SK-N-SH treated with all-trans-retinoic acid at 6 μM for 48 hours (cell line): ENCODE data around the gene GCNA.

ENCODE experiments used
- ATAC-seq: fragments of 200-7000 bp; cut with Tn5 transposase; 3 replicates; pipeline ENCODE4 v1.9.1; 2020; ENCODE audit warnings: mild to moderate bottlenecking, moderate library complexity
- ARNTL ChIP-seq: fragments of 450-650 bp; formaldehyde crosslinking; IDR thresholded peaks from 2 replicates; pipeline ENCODE4 v1.5.0; 2020; ENCODE audit warnings: low read depth, mild to moderate bottlenecking, moderate library complexity, borderline replicate concordance
- BACH2 ChIP-seq: fragments of 250-450 bp; sonication (Bioruptor Pico); IDR thresholded peaks from 2 replicates; pipeline ENCODE4 v1.9.0; 2021; ENCODE audit warnings: mild to moderate bottlenecking, borderline replicate concordance
- CSDC2 ChIP-seq: fragments of 250-450 bp; sonication (Bioruptor Pico); IDR thresholded peaks from 2 replicates; pipeline ENCODE4 v1.5.0; 2020; ENCODE audit warnings: mild to moderate bottlenecking, moderate library complexity
- ESRRG ChIP-seq: fragments of 250-450 bp; sonication (Bioruptor Pico); IDR thresholded peaks from 2 replicates; pipeline ENCODE4 v1.6.1; 2021; ENCODE audit warnings: mild to moderate bottlenecking
- GLIS3 ChIP-seq: fragments of 250-450 bp; sonication (Bioruptor Pico); IDR thresholded peaks from 2 replicates; pipeline ENCODE4 v1.5.0; 2020; ENCODE audit warnings: mild to moderate bottlenecking, moderate library complexity
- ISL1 ChIP-seq: fragments of 250-450 bp; sonication (Bioruptor Pico); IDR thresholded peaks from 2 replicates; pipeline ENCODE4 v2.1.2; 2022; ENCODE audit warnings: mild to moderate bottlenecking, moderate library complexity
- OSR1 ChIP-seq: fragments of 250-450 bp; sonication (Bioruptor Pico); IDR thresholded peaks from 2 replicates; pipeline ENCODE4 v1.8.0; 2022; ENCODE audit warnings: moderate library complexity, mild to moderate bottlenecking, inconsistent platforms
- PPARA ChIP-seq: fragments of 250-450 bp; sonication (Bioruptor Pico); IDR thresholded peaks from 2 replicates; pipeline ENCODE4 v1.5.0; 2020; ENCODE audit warnings: mild to moderate bottlenecking, borderline replicate concordance
- RARB ChIP-seq: fragments of 250-450 bp; sonication (Bioruptor Pico); IDR thresholded peaks from 2 replicates; pipeline ENCODE4 v1.8.0; 2021; ENCODE audit warnings: mild to moderate bottlenecking, moderate library complexity
- TCF4 ChIP-seq: fragments of 250-450 bp; sonication (Bioruptor Pico); IDR thresholded peaks from 2 replicates; pipeline ENCODE4 v1.8.0; 2021; ENCODE audit warnings: mild to moderate bottlenecking, moderate library complexity, borderline replicate concordance
- TOX ChIP-seq: fragments of 250-450 bp; sonication (Bioruptor Pico); IDR thresholded peaks from 2 replicates; pipeline ENCODE4 v1.8.0; 2021; ENCODE audit warnings: mild to moderate bottlenecking, moderate library complexity, borderline replicate concordance
- ZC3H10 ChIP-seq: fragments of 250-450 bp; sonication (Bioruptor Pico); IDR thresholded peaks from 2 replicates; pipeline ENCODE4 v1.5.1; 2021; ENCODE audit warnings: mild to moderate bottlenecking, moderate library complexity
- ZFP3 ChIP-seq: fragments of 250-450 bp; sonication (Bioruptor Pico); IDR thresholded peaks from 2 replicates; pipeline ENCODE4 v1.5.0; 2020; ENCODE audit warnings: mild to moderate bottlenecking, moderate library complexity
- ZFP30 ChIP-seq: fragments of 450-650 bp; formaldehyde crosslinking; IDR thresholded peaks from 2 replicates; pipeline ENCODE4 v1.5.0; 2022; ENCODE audit warnings: mild to moderate bottlenecking, moderate library complexity
- ZNF565 ChIP-seq: fragments of 450-650 bp; formaldehyde crosslinking; conservative IDR thresholded peaks from 2 replicates; pipeline ENCODE4 v1.5.0; 2020; ENCODE audit warnings: low read depth, mild to moderate bottlenecking, moderate library complexity
- ZNF70 ChIP-seq: fragments of 450-650 bp; formaldehyde crosslinking; IDR thresholded peaks from 2 replicates; pipeline ENCODE4 v1.5.0; 2020; ENCODE audit warnings: mild to moderate bottlenecking, moderate library complexity
- ZNF8 ChIP-seq: fragments of 450-650 bp; formaldehyde crosslinking; IDR thresholded peaks from 2 replicates; pipeline ENCODE4 v1.5.0; 2020; ENCODE audit warnings: mild to moderate bottlenecking, moderate library complexity
- TF ChIP-seq, protein P1 (sequence below): fragments of 250-450 bp; sonication (Bioruptor Pico); IDR thresholded peaks from 2 replicates; pipeline ENCODE4 v1.8.0; 2021; ENCODE audit warnings: low read depth, mild to moderate bottlenecking, moderate library complexity, borderline replicate concordance
- TF ChIP-seq, protein P2 (sequence below): fragments of 250-450 bp; sonication (Bioruptor Pico); IDR thresholded peaks from 2 replicates; pipeline ENCODE4 v1.5.1; 2020; ENCODE audit warnings: low read depth, mild to moderate bottlenecking, moderate library complexity
- TF ChIP-seq, protein P3 (sequence below): fragments of 250-450 bp; sonication (Bioruptor Pico); IDR thresholded peaks from 2 replicates; pipeline ENCODE4 v1.5.1; 2021; ENCODE audit warnings: mild to moderate bottlenecking, moderate library complexity
- TF ChIP-seq, protein P4 (sequence below): fragments of 250-450 bp; sonication (Bioruptor Pico); IDR thresholded peaks from 2 replicates; pipeline ENCODE4 v1.8.0; 2020; ENCODE audit warnings: mild to moderate bottlenecking, moderate library complexity, borderline replicate concordance

The GCNA gene

DNA sequence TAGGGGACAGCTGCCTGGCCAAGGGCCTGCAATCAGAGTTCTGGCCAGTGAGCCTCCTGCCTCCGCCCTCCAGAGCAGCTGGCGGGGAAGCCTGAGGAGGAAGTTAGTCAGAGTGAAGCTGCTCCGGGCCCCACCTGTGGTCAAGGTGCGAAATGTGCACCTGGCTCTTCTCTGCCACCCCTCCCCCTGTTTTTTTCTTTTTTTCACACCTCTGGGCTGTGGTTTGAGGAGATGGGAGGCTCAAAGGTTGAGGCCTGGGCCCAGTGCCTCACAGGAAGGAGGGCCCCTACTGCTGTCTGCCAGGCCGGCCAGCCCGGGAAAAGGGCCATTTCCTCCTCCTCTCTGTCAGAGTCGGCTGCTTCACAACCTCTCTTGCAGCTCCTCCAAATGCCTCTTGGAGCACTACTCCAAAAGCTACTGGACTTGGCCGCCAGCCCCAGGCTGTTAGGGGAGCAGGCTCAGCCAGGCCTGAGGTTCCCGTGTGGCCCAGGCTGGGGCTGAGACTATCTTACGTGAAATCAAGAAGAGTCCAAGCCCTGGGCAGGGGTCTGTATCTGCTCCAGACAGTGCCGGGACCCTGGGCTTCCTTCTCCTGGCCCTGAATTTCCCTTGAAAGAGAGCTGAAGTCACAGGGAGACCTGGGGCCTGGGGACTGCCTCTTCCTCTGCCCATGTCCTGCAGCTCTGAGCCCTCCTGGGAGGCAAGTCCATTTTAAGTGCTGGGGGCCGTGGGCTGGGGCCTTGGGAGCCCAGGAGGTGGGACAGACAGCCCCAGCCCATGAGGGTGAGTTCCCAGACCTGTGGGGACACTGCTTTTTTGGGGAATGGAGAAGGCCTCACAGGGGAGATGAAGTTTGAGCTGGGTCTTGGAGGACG lies 44.6 kb downstream of the GCNA start:
- peak; percentile 94 for ATAC-seq
- TF ChIP-seq GLIS3 (CRISPR knock-in tag) (no peak), RARB (CRISPR knock-in tag) (no peak), ESRRG (CRISPR knock-in tag) (no peak)

DNA sequence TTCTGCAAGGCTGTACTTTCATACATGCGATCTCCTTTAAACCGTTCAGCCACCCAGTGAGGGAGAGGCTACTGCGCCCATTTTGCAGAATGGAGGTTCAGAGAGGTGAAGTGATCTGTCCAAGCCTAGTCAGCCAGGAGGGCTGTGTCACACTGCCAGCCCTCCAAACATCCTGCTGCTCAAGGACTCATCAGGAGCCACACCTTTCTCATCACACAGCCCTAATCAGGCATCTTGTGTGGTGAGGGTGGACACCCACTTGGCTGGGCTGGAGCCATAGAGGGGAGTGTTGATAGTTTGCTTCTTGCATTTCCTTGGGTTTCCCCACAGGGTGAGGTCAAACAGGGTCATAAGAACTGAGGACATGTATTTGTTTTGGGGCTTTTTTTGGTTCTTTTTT lies 45.5 kb downstream of the GCNA start:
- TF ChIP-seq, protein P1, sequence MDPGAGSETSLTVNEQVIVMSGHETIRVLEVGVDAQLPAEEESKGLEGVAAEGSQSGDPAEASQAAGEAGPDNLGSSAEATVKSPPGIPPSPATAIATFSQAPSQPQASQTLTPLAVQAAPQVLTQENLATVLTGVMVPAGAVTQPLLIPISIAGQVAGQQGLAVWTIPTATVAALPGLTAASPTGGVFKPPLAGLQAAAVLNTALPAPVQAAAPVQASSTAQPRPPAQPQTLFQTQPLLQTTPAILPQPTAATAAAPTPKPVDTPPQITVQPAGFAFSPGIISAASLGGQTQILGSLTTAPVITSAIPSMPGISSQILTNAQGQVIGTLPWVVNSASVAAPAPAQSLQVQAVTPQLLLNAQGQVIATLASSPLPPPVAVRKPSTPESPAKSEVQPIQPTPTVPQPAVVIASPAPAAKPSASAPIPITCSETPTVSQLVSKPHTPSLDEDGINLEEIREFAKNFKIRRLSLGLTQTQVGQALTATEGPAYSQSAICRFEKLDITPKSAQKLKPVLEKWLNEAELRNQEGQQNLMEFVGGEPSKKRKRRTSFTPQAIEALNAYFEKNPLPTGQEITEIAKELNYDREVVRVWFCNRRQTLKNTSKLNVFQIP = no peak
- TF ChIP-seq RARB (CRISPR knock-in tag) (no peak), ZNF70 (CRISPR knock-in tag) (no peak), ZNF8 (CRISPR knock-in tag) (no peak)
- ATAC-seq = no peak

DNA sequence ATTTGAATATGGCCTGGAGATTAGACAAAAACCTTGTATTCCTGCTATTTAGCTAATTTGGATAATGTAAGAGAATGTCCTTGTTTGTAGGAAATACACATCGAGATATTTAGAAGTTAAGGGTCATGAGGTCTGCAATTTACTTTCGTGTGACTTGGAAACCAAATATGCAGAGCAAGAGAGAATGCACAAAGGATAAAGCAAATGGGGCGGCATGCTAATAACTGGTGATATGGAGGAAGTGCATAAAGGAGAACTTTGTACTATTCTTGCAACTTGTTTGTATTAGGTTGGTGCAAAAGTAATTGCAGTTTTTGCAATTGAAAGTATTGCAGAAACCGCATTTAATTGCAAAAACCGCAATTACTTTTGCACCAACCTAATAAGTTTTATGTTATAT lies 47.2 kb downstream of the GCNA start:
- ATAC-seq = no peak
- TF ChIP-seq ARNTL = no peak
- no peak for TF ChIP-seq ESRRG (CRISPR knock-in tag)
- TF ChIP-seq, protein P2, sequence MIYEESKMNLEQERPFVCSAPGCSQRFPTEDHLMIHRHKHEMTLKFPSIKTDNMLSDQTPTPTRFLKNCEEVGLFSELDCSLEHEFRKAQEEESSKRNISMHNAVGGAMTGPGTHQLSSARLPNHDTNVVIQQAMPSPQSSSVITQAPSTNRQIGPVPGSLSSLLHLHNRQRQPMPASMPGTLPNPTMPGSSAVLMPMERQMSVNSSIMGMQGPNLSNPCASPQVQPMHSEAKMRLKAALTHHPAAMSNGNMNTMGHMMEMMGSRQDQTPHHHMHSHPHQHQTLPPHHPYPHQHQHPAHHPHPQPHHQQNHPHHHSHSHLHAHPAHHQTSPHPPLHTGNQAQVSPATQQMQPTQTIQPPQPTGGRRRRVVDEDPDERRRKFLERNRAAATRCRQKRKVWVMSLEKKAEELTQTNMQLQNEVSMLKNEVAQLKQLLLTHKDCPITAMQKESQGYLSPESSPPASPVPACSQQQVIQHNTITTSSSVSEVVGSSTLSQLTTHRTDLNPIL = no peak
- TF ChIP-seq GLIS3 (CRISPR knock-in tag) = no peak
- TF ChIP-seq ZFP30 (CRISPR knock-in tag) = no peak
- no peak for TF ChIP-seq BACH2 (CRISPR knock-in tag)
- no peak for TF ChIP-seq ZC3H10 (CRISPR knock-in tag)
- TF ChIP-seq TOX (CRISPR knock-in tag) = no peak
- TF ChIP-seq PPARA (CRISPR knock-in tag) = no peak
- TF ChIP-seq CSDC2 (CRISPR knock-in tag) = no peak
- no peak for TF ChIP-seq ZFP3
- TF ChIP-seq ZNF70 (CRISPR knock-in tag) = no peak
- TF ChIP-seq ZNF8 (CRISPR knock-in tag) = no peak

DNA sequence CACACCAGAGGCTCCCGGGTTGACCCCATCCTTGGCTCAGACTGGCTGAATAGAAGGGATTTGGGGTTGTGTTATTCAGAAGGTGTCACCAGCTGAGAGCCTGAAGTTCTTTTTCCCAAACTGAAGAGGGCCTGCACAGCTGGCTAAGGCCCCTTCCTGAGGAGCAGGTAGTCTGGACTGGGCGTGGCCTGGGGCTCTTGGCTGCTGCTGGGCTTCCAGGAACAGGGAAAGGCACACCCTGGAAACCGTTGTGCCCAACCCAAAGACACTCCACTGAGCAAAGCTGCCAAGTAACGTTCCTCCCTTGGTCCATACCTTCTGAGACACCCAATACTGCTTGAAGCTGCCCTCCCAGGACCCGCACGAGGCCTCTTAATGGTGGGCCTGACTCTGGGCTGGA lies 48.3 kb downstream of the GCNA start:
- ATAC-seq = no peak
- no peak for TF ChIP-seq GLIS3 (CRISPR knock-in tag)
- no peak for TF ChIP-seq ZFP3
- TF ChIP-seq, protein P1 = no peak
- no peak for TF ChIP-seq CSDC2 (CRISPR knock-in tag)
- TF ChIP-seq, protein P2 = no peak
- TF ChIP-seq BACH2 (CRISPR knock-in tag) = no peak
- TF ChIP-seq TCF4 (CRISPR knock-in tag) = no peak
- TF ChIP-seq ARNTL = no peak
- no peak for TF ChIP-seq RARB (CRISPR knock-in tag)
- TF ChIP-seq, protein P3, sequence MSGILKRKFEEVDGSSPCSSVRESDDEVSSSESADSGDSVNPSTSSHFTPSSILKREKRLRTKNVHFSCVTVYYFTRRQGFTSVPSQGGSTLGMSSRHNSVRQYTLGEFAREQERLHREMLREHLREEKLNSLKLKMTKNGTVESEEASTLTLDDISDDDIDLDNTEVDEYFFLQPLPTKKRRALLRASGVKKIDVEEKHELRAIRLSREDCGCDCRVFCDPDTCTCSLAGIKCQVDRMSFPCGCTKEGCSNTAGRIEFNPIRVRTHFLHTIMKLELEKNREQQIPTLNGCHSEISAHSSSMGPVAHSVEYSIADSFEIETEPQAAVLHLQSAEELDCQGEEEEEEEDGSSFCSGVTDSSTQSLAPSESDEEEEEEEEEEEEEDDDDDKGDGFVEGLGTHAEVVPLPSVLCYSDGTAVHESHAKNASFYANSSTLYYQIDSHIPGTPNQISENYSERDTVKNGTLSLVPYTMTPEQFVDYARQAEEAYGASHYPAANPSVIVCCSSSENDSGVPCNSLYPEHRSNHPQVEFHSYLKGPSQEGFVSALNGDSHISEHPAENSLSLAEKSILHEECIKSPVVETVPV (CRISPR knock-in tag) = no peak
- TF ChIP-seq ISL1 (CRISPR knock-in tag) = no peak
- TF ChIP-seq ZFP30 (CRISPR knock-in tag) = no peak
- TF ChIP-seq ZC3H10 (CRISPR knock-in tag) = no peak
- no peak for TF ChIP-seq ZNF565 (CRISPR knock-in tag)
- TF ChIP-seq, protein P4, sequence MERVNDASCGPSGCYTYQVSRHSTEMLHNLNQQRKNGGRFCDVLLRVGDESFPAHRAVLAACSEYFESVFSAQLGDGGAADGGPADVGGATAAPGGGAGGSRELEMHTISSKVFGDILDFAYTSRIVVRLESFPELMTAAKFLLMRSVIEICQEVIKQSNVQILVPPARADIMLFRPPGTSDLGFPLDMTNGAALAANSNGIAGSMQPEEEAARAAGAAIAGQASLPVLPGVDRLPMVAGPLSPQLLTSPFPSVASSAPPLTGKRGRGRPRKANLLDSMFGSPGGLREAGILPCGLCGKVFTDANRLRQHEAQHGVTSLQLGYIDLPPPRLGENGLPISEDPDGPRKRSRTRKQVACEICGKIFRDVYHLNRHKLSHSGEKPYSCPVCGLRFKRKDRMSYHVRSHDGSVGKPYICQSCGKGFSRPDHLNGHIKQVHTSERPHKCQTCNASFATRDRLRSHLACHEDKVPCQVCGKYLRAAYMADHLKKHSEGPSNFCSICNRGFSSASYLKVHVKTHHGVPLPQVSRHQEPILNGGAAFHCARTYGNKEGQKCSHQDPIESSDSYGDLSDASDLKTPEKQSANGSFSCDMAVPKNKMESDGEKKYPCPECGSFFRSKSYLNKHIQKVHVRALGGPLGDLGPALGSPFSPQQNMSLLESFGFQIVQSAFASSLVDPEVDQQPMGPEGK (CRISPR knock-in tag) = no peak
- TF ChIP-seq ZNF70 (CRISPR knock-in tag) = no peak
- TF ChIP-seq OSR1 (CRISPR knock-in tag) = no peak
- TF ChIP-seq PPARA (CRISPR knock-in tag) = no peak
- TF ChIP-seq TOX (CRISPR knock-in tag) = no peak
- no peak for TF ChIP-seq ESRRG (CRISPR knock-in tag)
